ENCODE data around the gene LRP6. TPM values are rescaled to one million over a fixed set of nuclear protein-coding genes. Genes with fewer than 3 reads are reported as not detected.
"Not testable (repeated sequence)": the region's sequence is repeated elsewhere in the genome, so short reads cannot be mapped to it uniquely, and the experiment has no call there.

LRP6 gene
- total and polyA plus RNA-seq, 5 donors = 4.0 to 23.9 (median 20.8) TPM

DNA sequence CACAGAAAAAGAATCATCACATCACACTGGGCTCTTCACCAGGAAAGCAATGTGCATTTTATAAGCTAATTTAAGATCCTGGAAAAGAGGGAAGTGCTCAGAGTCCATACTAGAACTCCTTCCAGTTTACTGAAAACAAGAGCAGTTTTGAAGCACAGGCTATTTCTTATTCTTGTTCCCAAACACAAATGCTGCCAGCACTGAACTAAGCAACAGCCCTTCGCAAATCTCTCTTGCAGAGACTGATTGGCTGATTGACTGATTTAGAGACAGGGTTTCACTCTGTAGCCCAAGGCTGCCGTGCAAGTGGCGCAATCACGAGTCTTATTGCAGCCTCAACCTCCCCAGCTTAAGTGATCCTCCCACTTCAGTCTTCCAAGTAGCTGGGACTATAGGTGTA is 151.3 kb downstream of the LRP6 start:
- no peak overlapping the region for H3K4me3 ChIP-seq (ENCODE audit: low read length)
- H3K27ac ChIP-seq (ENCODE audit: low read length) = no peak overlapping the region
- intact Hi-C loops (cut with DNase I) = no loop called here
- DNase-seq (no peak), ATAC-seq (no peak)
- H3K4me1 ChIP-seq (ENCODE audit: control insufficient read depth, insufficient read depth, low read length) = no peaks in the 10 kb centered on the region
- H3K27me3 ChIP-seq (ENCODE audit: control insufficient read depth, insufficient read depth) = no peaks in the 10 kb centered on the region
- H3K9me3 ChIP-seq (ENCODE audit: control insufficient read depth, low read length) = no peaks in the 10 kb centered on the region
- whole genome bisulfite sequencing = 73% methylated on average over 4 of the region's 4 CpGs

GRCh38 chr12:12110923-12111555 is 155.8 kb downstream of the LRP6 start:
- H3K27ac ChIP-seq (ENCODE audit: low read length); H3K27me3 ChIP-seq (ENCODE audit: control insufficient read depth, insufficient read depth); DNase-seq; H3K9me3 ChIP-seq (ENCODE audit: control insufficient read depth, low read length); ATAC-seq; H3K4me1 ChIP-seq (ENCODE audit: control insufficient read depth, insufficient read depth, low read length); intact Hi-C loops (cut with DNase I); H3K4me3 ChIP-seq (ENCODE audit: low read length): not testable (repeated sequence)
- 88% methylated on average over 37 of the region's 37 CpGs for WGBS

DNA sequence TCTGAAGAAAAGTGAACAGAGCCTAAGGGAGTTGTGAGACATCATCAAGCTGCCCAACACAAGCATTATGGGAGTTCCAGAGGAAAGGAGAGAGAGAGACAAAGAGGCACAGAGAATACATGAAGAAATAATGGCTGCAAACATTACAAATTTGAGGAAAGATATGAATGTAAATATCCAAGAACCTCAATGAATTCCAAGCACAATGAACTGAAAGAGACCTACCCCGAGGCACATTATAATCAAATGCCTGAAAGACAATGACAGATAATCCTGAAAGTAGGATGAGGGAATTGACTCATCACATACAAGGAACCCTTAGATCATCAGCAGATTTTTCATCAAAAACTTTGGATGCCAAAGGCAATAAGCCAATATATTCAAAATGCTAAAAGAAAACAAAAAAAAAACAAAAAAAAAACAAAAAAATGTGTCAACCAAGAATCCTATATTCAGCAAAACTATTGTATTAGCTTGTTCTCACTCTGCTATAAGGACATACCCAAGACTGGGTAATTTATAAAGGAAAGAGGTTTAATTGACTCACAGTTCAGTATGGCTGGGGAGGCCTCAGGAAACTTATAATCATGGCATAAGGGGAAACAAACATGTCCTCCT is 158.3 kb downstream of the LRP6 start:
- intact Hi-C loops (cut with DNase I) = no loop called here
- H3K27me3 ChIP-seq (ENCODE audit: control insufficient read depth, insufficient read depth) = no peaks in the 10 kb centered on the region
- no peak for DNase-seq
- H3K27ac ChIP-seq (ENCODE audit: low read length) = no peak overlapping the region
- no peaks in the 10 kb centered on the region for H3K4me1 ChIP-seq (ENCODE audit: control insufficient read depth, insufficient read depth, low read length)
- H3K9me3 ChIP-seq (ENCODE audit: control insufficient read depth, low read length) = no peaks in the 10 kb centered on the region
- no peak overlapping the region for H3K4me3 ChIP-seq (ENCODE audit: low read length)
- 95% methylated on average over 1 of the region's 1 CpG for WGBS
- ATAC-seq = no peak

GRCh38 chr12:12107678-12108077 is 159.2 kb downstream of the LRP6 start:
- peak in 1 of 2 donors; percentile 16 for ATAC-seq
- H3K27me3 ChIP-seq (ENCODE audit: control insufficient read depth, insufficient read depth) = no peaks in the 10 kb centered on the region
- H3K27ac ChIP-seq (ENCODE audit: low read length) = no peak overlapping the region
- intact Hi-C loops (cut with DNase I) = no loop called here
- WGBS = 62% methylated on average over 6 of the region's 6 CpGs
- no peaks in the 10 kb centered on the region for H3K9me3 ChIP-seq (ENCODE audit: control insufficient read depth, low read length)
- no peaks in the 10 kb centered on the region for H3K4me1 ChIP-seq (ENCODE audit: control insufficient read depth, insufficient read depth, low read length)
- DNase-seq = no peak
- H3K4me3 ChIP-seq (ENCODE audit: low read length) = no peak overlapping the region

GRCh38 chr12:12099102-12099501 is 167.7 kb downstream of the LRP6 start:
- H3K9me3 ChIP-seq (ENCODE audit: control insufficient read depth, low read length) = no peaks in the 10 kb centered on the region
- intact Hi-C loops (cut with DNase I) = no loop called here
- ATAC-seq = peak in 1 of 2 donors; percentile 80

DNA sequence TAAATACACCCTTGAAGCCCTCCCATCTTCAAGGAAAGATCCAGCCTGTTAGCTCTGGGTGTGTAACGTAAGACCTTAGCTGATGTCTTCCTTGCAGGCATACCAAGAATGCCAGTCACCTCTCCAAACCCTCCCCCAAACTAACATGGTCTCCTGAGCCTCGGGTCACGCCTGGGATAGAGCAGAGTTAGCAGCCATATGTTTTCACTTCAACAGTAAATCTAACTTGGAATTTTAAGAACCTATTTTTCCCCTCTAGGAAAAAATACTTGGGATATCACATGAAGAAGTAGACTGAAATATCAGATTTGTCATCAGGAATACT is 168.2 kb downstream of the LRP6 start:
- DNase-seq (no peak), ATAC-seq (no peak)
- Histone ChIP-seq H3K4me3 (ENCODE audit: low read length) (no peak overlapping the region), H3K27me3 (ENCODE audit: control insufficient read depth, insufficient read depth) (no peaks in the 10 kb centered on the region), H3K4me1 (ENCODE audit: control insufficient read depth, insufficient read depth, low read length) (no peaks in the 10 kb centered on the region), H3K9me3 (ENCODE audit: control insufficient read depth, low read length) (no peaks in the 10 kb centered on the region), H3K27ac (ENCODE audit: low read length) (no peak overlapping the region)
- WGBS = 85% methylated on average over 3 of the region's 3 CpGs
- intact Hi-C loops (cut with DNase I) = no loop called here

More at GRCh38 chr12:12099102-12099501, 167.7 kb downstream of the LRP6 start:
- H3K27me3 ChIP-seq (ENCODE audit: control insufficient read depth, insufficient read depth) = no peaks in the 10 kb centered on the region
- no peak for DNase-seq
- H3K4me3 ChIP-seq (ENCODE audit: low read length) = no peak overlapping the region
- 46% methylated on average over 6 of the region's 6 CpGs for WGBS
- H3K4me1 ChIP-seq (ENCODE audit: control insufficient read depth, insufficient read depth, low read length) = no peaks in the 10 kb centered on the region
- peak overlapping the region; percentile 20 for H3K27ac ChIP-seq (ENCODE audit: low read length)

DNA sequence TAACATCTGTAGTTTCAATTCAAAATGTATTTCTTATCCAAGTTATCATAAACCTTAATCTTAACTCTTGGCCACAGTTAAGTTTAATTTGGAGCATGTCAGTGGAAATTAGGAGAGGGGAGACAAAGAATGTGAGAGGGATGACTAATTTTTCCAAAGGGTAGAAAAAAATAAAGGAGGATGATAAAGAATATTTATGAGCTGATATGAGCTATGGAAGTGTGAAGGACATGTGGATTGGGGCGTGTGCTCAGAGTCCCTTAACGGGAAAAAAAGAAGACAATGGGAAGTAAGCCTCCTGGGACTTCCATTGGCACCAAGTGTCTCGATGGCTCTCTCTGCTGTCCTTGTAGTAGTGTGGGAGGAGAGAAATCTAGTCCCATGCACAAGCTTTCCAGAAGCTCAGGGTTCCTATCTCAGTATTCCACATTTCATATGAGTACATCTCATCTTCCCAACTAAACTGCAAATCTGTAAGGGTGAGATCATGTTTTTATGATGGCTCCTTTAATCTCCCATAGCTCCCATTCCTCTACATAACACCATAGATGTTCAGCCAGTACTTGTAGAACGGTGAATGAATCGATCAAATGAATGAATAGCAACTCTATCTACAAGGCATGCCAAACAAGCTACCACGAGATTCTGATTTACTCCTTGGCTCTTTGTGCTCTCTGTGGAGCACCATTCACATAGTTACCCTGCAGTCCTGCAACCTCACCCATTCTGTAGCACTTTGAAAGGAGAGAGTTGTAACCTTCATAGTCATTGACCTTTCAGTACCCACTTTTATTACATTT is 168.8 kb downstream of the LRP6 start:
- H3K4me1 ChIP-seq (ENCODE audit: control insufficient read depth, insufficient read depth, low read length) = no peaks in the 10 kb centered on the region
- no peak overlapping the region for H3K4me3 ChIP-seq (ENCODE audit: low read length)
- intact Hi-C loops (cut with DNase I) = no loop called here
- no peaks in the 10 kb centered on the region for H3K27me3 ChIP-seq (ENCODE audit: control insufficient read depth, insufficient read depth)
- DNase-seq = no peak
- no peaks in the 10 kb centered on the region for H3K9me3 ChIP-seq (ENCODE audit: control insufficient read depth, low read length)
- H3K27ac ChIP-seq (ENCODE audit: low read length) = no peak overlapping the region
- 52% methylated on average over 6 of the region's 6 CpGs for WGBS
- ATAC-seq = peak in 1 of 2 donors; percentile 58

DNA sequence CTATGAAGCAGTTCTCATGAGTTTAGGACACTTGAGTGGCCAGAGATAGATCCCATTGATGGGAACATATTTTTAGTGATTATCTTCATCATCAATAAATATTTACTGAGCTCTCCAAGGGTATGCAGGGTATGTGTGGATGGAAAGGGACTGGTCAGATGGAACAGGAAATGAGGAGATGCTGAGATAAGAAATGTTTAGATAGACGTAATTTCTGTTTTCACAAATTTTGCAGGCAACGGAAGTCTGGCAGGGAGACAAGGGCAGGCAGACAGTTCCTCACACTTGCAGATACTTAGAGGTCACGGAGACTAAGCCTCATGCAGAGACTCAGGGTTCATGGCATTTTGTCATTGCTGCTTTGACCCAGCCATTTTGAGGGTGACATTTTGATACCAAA is 171.8 kb downstream of the LRP6 start:
- H3K9me3 ChIP-seq (ENCODE audit: control insufficient read depth, low read length) = no peaks in the 10 kb centered on the region
- no peaks in the 10 kb centered on the region for H3K27me3 ChIP-seq (ENCODE audit: control insufficient read depth, insufficient read depth)
- no peaks in the 10 kb centered on the region for H3K4me1 ChIP-seq (ENCODE audit: control insufficient read depth, insufficient read depth, low read length)
- no peak overlapping the region for H3K27ac ChIP-seq (ENCODE audit: low read length)
- 52% methylated on average over 3 of the region's 3 CpGs for WGBS
- no peak for DNase-seq
- H3K4me3 ChIP-seq (ENCODE audit: low read length) = no peak overlapping the region
- intact Hi-C loops (cut with DNase I) = no loop called here
- ATAC-seq = no peak

- ATAC-seq = no peak
- no peak for DNase-seq
- Histone ChIP-seq H3K27me3 (ENCODE audit: control insufficient read depth, insufficient read depth) (no peaks in the 10 kb centered on the region), H3K9me3 (ENCODE audit: control insufficient read depth, low read length) (no peaks in the 10 kb centered on the region), H3K4me3 (ENCODE audit: low read length) (no peak overlapping the region), H3K4me1 (ENCODE audit: control insufficient read depth, insufficient read depth, low read length) (no peaks in the 10 kb centered on the region), H3K27ac (ENCODE audit: low read length) (no peak overlapping the region)
- 66% methylated on average over 4 of the region's 4 CpGs for WGBS
- intact Hi-C loops (cut with DNase I) = no loop called here
Measured at GRCh38 chr12:12094481-12094880, 172.4 kb downstream of the LRP6 start.

GRCh38 chr12:12091977-12092663 is 174.7 kb downstream of the LRP6 start:
- ATAC-seq (peak; percentile 29 to 33), DNase-seq (no peak)
- Histone ChIP-seq H3K4me3 (ENCODE audit: low read length) (no peak overlapping the region), H3K27me3 (ENCODE audit: control insufficient read depth, insufficient read depth) (no peaks in the 10 kb centered on the region), H3K4me1 (ENCODE audit: control insufficient read depth, insufficient read depth, low read length) (no peaks in the 10 kb centered on the region), H3K9me3 (ENCODE audit: control insufficient read depth, low read length) (no peaks in the 10 kb centered on the region), H3K27ac (ENCODE audit: low read length) (no peak overlapping the region)
- 70% methylated on average over 14 of the region's 14 CpGs for WGBS
- intact Hi-C loops (cut with DNase I) = no loop called here

DNA sequence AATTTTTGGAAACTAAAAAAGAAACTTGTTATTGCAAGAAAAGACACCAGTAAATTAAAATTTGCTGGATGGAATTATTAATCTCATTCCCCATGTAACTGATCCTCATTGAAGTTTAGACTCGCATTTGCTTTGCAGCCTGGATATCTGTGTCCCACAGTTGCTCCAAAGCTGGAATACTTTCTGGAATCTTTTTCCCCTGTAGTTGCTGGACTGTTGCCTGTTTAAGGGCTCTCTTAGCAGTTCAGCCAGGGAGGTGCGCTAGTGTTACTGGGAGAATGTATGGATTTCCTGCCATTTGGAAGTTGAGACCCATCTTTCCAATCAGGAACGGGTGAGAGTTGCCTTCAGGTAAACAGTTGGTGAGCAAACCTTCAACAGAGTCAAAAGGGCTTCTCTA is 175.8 kb downstream of the LRP6 start:
- ATAC-seq (no peak), DNase-seq (no peak)
- Histone ChIP-seq H3K27me3 (ENCODE audit: control insufficient read depth, insufficient read depth) (no peaks in the 10 kb centered on the region), H3K9me3 (ENCODE audit: control insufficient read depth, low read length) (no peaks in the 10 kb centered on the region), H3K4me1 (ENCODE audit: control insufficient read depth, insufficient read depth, low read length) (no peaks in the 10 kb centered on the region), H3K27ac (ENCODE audit: low read length) (no peak overlapping the region), H3K4me3 (ENCODE audit: low read length) (no peak overlapping the region)
- intact Hi-C loops (cut with DNase I) = no loop called here
- WGBS = 80% methylated on average over 3 of the region's 3 CpGs

Measured in right cardiac atrium (tissue), 5 donors.